ENCODE data around the gene COX4I2.
"Not testable (repeated sequence)": the region's sequence is repeated elsewhere in the genome, so short reads cannot be mapped to it uniquely, and the experiment has no call there.

GRCh38 chr20:31628057-31628456 lies 9.7 kb upstream of the COX4I2 start:
- not testable (repeated sequence) for TF ChIP-seq JUND (IDR thresholded peaks at IDR 0.05; ENCODE audit: low read length); USF2 (IDR thresholded peaks at IDR 0.05; ENCODE audit: low read length); TBP (IDR thresholded peaks at IDR 0.05; ENCODE audit: low read depth, low read length); CTCF (IDR thresholded peaks at IDR 0.05; ENCODE audit: control extremely low read depth in 1 of 3, insufficient read depth in 1 of 3, low read depth in 1 of 3, low read length in 3 of 3); POLR2A (IDR thresholded peaks at IDR 0.05; ENCODE audit: control extremely low read depth in 1 of 2, low read depth in 2 of 2, low read length in 2 of 2); ZNF274 (IDR thresholded peaks at IDR 0.05; ENCODE audit: borderline replicate concordance, extremely low read depth, low read length); EP300 (IDR thresholded peaks at IDR 0.05; ENCODE audit: borderline replicate concordance in 1 of 2, low read depth in 2 of 2, low read length in 2 of 2)

Measured in H1 (cell line).